HFF-Myc (cell line): ENCODE data around the gene AHDC1.

Experiments
- DNase-seq: peaks from one replicate; pipeline ENCODE4 v3.0.0-alpha.2; 2011; ENCODE audit warnings: low read depth; ENCODE audit errors: extremely low read depth
- H3K4me3 ChIP-seq: replicated peaks from 2 replicates; pipeline ENCODE4 v1.5.1; 2011; ENCODE audit warnings: low read depth, mild to moderate bottlenecking, control low read depth, low read length
- CTCF ChIP-seq: IDR thresholded peaks from 2 replicates; pipeline ENCODE4 v1.5.1; 2012; ENCODE audit warnings: mild to moderate bottlenecking, low read depth, low read length, control low read depth; ENCODE audit errors: missing control alignments

The AHDC1 gene

GRCh38 chr1:27605300-27605766 is 1.4 kb upstream of the AHDC1 start:
- no peak for TF ChIP-seq CTCF

GRCh38 chr1:27604579-27605299 is 795 bp upstream of the AHDC1 start:
- DNase-seq: no peak
- no peak for TF ChIP-seq CTCF
- H3K4me3 ChIP-seq: peak overlapping the region; percentile 81

More at GRCh38 chr1:27605300-27605766, 1.4 kb upstream of the AHDC1 start:
- DNase-seq: no peak
- H3K4me3 ChIP-seq: no peak overlapping the region

- TF ChIP-seq CTCF: no peak
- DNase-seq: no peak
- peak overlapping the region; percentile 81 for H3K4me3 ChIP-seq
Observed at GRCh38 chr1:27603309-27603680, 649 bp downstream of the AHDC1 start.

GRCh38 chr1:27602462-27603308 is 1.3 kb downstream of the AHDC1 start:
- no peak for TF ChIP-seq CTCF
- peak overlapping the region; percentile 81 for H3K4me3 ChIP-seq
- no peak for DNase-seq

GRCh38 chr1:27601771-27602461 is 2.0 kb downstream of the AHDC1 start:
- TF ChIP-seq CTCF: no peak
- no peak for DNase-seq
- peak overlapping the region; percentile 81 for H3K4me3 ChIP-seq

- peak overlapping the region; percentile 81 for H3K4me3 ChIP-seq
- no peak for DNase-seq
- no peak for TF ChIP-seq CTCF
Observed at GRCh38 chr1:27601321-27601770, 2.6 kb downstream of the AHDC1 start.
